Omental fat pad (tissue), 4 donors: ENCODE measurements around the gene LAMC1. TPM values are rescaled to one million over a fixed set of nuclear protein-coding genes. Genes with fewer than 3 reads are reported as not detected.

Experiments
- ATAC-seq: fragments of 150-250 bp; one replicate; pipeline ENCODE4 v1.9.1; 2016; ENCODE audit warnings: mild to moderate bottlenecking, moderate library complexity; ENCODE audit not compliant: low FRiP score
- DNase-seq: peaks from one replicate; pipeline ENCODE4 v3.0.0-alpha.2; 2019; ENCODE audit warnings: low spot score
- total RNA-seq, 4 donors: library from RNA; depleted of rRNA; stranded (reverse); fragments of >200 nt; gene quantifications; one replicate each; pipeline ENCODE4 v1.1.0, GENCODE V29; 2016
- TF ChIP-seq, protein P1 (sequence below), 3 donors: fragments of 450-650 bp; IDR thresholded peaks; one replicate each; pipeline ENCODE4 v1.5.1; 2016 to 2017; ENCODE audit warnings: antibody characterized with exemption in 3 of 3, mild to moderate bottlenecking in 3 of 3, moderate library complexity in 2 of 3

Gene LAMC1
- total RNA-seq, 4 donors from 2014 or later = 377 to 829 (median 461) TPM

DNA sequence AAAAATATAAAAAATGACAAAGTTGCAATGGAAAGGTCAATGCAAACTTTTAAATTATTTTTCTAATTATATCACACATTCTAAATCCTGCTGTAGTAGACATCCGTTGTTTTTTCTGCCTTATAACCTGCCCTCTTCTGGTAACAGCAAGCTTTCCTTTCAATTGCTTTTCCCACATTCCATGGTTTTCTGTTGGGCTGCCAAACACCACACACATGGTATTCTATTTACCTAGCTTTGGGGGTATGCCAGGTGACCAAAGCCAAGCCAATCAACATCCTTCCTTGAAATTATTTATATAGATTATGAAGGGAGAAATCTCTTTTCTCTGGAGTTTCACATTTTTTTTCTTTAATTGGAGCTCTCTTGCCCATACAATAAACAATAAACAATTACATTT lies 3.4 kb upstream of the LAMC1 start:
- TF ChIP-seq, protein P1, sequence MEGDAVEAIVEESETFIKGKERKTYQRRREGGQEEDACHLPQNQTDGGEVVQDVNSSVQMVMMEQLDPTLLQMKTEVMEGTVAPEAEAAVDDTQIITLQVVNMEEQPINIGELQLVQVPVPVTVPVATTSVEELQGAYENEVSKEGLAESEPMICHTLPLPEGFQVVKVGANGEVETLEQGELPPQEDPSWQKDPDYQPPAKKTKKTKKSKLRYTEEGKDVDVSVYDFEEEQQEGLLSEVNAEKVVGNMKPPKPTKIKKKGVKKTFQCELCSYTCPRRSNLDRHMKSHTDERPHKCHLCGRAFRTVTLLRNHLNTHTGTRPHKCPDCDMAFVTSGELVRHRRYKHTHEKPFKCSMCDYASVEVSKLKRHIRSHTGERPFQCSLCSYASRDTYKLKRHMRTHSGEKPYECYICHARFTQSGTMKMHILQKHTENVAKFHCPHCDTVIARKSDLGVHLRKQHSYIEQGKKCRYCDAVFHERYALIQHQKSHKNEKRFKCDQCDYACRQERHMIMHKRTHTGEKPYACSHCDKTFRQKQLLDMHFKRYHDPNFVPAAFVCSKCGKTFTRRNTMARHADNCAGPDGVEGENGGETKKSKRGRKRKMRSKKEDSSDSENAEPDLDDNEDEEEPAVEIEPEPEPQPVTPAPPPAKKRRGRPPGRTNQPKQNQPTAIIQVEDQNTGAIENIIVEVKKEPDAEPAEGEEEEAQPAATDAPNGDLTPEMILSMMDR (IDR thresholded peaks at IDR 0.05) = no peak
- ATAC-seq (no peak), DNase-seq (no peak)

GRCh38 chr1:183021405-183022201 lies 1.6 kb upstream of the LAMC1 start:
- ATAC-seq (no peak), DNase-seq (no peak)
- TF ChIP-seq, protein P1 (IDR thresholded peaks at IDR 0.05) = no peak

DNA sequence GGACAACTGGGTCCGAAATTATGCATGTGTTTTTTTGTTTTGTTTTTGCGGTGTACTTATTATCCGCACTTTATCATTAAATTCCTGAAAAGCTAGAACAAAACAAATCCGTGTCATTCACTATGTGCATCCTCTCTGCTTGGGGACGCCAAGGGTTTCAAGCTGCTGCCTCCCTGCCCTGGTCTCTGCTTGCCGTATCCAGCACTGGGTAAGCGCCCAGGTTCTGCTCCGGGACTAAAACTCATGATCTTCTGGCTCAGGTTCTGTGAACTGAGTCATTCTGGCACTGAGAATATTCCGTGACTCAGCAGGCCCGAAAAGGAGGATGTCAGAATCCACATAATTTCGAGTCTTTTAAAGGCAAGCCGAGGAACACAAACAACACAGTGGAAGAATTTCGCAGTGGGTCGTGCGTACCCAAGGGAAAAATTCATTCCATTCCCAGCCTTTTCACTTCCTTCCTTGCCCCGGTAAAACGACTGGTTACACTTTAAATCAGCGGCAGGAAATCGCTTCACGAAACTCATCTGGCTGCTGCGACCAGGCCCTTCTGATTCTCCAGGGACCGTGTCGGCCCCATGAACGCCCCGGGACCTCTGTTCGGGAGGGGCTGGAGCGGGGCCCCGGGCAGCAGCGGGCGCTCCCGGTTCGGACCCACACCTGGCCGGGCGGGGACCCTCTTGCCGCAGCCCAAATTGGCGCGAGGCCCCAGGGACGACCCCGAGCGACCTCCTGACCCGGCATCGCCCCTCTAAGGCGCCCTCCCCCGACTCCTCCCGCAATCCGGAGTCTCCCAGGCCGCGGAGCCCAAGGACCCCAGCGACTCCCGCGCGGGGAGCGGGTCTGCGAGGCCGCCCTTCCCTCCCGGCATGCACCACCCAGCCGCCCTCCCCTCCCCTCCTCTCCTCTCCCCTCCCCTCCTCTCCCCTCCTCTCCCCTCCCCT lies 746 bp upstream of the LAMC1 start:
- TF ChIP-seq, protein P1 (IDR thresholded peaks at IDR 0.05) = no peak
- peak; percentile 81 for ATAC-seq
- peak; percentile 66 for DNase-seq

DNA sequence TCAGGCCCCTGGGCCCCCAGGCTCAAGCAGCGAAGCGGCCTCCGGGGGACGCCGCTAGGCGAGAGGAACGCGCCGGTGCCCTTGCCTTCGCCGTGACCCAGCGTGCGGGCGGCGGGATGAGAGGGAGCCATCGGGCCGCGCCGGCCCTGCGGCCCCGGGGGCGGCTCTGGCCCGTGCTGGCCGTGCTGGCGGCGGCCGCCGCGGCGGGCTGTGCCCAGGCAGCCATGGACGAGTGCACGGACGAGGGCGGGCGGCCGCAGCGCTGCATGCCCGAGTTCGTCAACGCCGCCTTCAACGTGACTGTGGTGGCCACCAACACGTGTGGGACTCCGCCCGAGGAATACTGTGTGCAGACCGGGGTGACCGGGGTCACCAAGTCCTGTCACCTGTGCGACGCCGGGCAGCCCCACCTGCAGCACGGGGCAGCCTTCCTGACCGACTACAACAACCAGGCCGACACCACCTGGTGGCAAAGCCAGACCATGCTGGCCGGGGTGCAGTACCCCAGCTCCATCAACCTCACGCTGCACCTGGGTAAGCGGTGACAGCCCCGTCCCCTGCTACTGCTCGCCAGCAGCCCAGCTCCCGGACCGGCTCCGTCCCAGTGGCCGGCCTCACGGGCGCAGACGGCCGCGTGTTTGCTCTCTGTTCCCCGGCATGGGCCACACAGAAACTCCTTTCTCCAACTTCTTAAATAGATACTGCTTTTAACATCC lies 539 bp downstream of the LAMC1 start:
- TF ChIP-seq, protein P1 (IDR thresholded peaks at IDR 0.05) = no peak
- ATAC-seq = peak; percentile 63

DNA sequence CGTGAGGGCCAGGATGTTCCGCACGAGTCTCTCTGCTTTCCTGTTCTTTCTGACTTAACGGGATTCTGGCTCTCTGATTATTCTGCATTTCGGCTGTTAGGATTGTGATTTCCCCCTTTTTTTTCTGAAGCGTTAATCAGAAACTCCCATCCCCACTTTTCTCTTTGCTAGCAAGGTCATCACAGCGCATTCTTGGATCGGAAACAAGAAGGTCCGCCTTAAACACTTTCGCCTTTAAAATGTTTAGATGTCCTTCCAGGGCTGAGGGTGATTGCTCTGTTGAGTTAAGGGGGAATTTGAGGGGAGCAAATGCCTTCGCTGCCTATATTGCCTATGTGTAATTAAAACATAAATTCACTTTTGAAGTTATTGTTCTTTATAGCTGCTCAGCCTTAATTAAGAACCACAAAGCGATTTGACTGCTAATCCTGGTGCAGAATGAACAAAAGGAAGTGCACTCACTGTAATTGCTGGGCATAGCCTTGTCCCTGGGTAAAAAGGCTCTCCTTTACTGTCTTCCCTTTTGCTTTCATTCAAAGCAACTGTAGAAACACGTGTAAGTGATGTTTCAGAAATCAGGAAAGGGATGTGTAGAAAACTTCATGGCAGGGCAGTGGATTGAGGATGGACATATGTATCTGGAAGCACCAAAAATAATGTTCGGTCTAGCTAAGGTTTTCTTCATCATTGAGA lies 1.2 kb downstream of the LAMC1 start:
- TF ChIP-seq, protein P1 (IDR thresholded peaks at IDR 0.05) = no peak
- no peak for DNase-seq

More for the DNA sequence above, 539 bp downstream of the LAMC1 start:
- peak; percentile 38 for DNase-seq

DNA sequence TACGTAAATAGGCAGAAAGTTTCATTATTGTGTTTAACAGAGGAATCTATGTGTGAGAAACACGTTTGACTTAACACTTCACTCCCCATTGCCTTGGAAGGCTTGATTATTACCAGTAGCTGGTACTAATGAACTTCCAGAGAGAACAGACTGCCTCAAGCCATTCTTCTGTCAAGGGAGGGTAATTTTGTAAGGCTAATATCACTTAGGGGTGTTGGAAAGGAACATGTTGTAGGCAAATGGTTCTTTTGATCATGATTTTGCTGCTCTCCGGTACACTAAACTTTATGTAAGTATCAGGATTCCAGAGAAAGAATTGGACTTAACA lies 1.8 kb downstream of the LAMC1 start:
- no peak for DNase-seq
- no peak for ATAC-seq
- TF ChIP-seq, protein P1 (IDR thresholded peaks at IDR 0.05) = no peak

More for the DNA sequence above, 1.2 kb downstream of the LAMC1 start:
- ATAC-seq = no peak
